Amniotic stem cell (primary cell): Measurements from ENCODE around the gene HDLBP.

Experiments used
- DNase-seq: peaks from one replicate; lab custom pipeline; 2025; lab: John Stamatoyannopoulos, UW

Gene HDLBP

GRCh38 chr2:241190291-241190981 is 125.0 kb downstream of the HDLBP start:
- no peak for DNase-seq

- DNase-seq: no peak
Observed at GRCh38 chr2:241189856-241190201, 125.6 kb downstream of the HDLBP start.

DNA sequence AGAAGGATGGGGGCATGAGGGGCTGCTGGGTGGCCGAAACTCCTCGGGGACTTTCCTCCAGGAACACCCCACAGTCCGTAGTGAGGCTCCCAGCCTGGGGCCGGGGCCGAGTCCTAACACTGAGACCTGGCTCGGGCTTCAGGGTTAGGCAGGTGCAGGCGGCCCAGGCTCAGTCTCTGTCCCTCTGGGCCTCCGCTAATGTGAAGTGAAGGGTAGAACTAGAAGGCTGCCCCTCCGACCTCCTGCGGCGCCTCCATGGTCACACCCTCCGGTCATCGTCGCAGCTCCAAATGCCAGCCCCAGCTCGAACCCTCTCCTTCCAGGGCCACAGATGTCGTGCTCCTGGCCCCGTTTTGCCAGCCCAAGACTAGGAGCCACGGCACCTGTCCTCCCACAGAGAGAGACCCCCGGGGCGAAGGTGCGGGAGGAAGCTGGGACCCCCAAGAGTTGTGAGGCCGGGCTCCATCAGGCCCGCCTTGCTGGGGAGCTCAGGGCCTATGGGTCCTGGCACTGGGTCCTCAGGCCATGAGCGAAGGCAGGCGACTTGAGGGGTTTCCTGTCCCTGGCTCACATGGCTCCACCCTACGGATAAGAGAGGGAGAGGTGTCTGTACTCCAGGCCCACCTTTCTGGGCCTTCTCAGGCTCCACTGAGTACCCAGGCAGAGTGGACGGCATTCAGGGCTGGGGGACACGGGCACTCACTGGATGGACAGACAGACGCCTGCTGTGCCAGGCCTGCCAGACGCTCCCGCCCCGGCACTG is 126.2 kb downstream of the HDLBP start:
- DNase-seq: no peak

- no peak for DNase-seq
Observed at GRCh38 chr2:241188361-241189092, 126.9 kb downstream of the HDLBP start, which contains the start of gene ANO7. Gene ANO7, plus strand, starts transcription at chr2:241188677. Its CDS starts 1,387 bp downstream, at chr2:241190064.

- DNase-seq: no peak
Observed at GRCh38 chr2:241187918-241188234, 127.6 kb downstream of the HDLBP start.

GRCh38 chr2:241187101-241187917 is 128.2 kb downstream of the HDLBP start:
- no peak for DNase-seq

- no peak for DNase-seq
Observed at GRCh38 chr2:241185961-241186360, 129.5 kb downstream of the HDLBP start.

DNA sequence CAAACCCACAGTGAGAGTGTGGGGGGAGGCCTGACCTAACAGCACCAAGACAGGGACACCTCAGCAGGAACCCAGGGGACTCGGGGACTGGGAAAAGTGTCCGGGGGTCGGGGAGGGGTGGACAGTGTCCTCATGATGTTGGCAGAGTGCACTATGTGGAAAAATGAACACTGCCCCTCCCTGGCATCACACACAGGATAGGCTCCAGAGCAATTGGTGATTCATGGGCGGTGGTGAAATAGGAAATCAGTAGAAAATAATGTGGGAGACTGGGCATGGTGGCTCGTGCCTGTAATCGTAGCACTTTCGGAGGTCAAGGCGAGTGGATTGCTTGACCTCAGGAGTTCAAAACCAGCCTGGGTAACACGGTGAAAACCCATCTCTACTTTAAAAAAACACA is 130.6 kb downstream of the HDLBP start:
- no peak for DNase-seq

DNA sequence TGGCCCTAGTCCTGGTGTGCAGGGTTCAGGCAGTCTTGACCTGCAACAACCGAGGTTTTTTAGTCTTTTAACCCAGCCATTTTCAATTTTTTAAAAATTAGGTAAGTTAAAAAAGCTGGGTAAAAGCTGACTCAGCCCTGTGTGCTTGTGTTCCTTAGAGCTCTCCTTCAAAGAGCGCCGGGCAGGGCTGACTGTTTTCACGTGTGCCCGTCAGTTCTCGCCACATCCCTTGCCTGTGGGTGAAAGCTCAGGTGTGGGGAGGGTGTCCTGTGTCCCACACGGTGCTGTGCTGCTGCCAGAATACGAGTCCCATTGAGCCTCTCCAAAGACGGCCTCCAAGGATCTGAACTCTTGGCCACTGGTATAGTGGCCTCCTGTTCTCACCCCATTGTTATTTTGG is 132.3 kb downstream of the HDLBP start:
- DNase-seq: no peak

DNA sequence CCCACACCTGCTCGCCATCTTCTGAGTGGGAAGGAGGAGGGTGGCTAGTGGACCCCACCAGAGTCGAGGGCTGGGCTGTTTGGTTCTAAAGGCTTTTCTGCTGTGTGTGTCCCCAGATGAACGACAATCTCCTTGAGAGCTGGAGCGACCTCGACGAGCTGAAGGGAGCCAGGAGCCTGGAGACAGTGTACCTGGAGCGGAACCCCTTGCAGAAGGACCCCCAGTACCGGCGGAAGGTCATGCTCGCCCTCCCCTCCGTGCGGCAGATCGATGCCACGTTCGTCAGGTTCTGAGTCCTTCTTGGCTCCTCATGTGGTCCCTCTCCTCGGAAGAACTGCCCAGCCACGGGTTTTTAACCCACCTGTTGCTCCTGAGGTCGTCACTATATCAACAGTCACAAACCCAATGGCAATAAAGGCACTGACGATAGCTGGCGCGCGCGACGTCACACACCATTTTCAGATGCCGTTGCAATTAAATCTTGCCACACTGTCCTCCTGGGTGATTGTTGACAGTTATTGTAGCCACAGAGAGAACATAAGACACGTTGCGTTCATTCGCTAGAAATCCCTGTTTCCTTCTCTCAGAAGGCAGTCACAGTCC is 132.8 kb downstream of the HDLBP start:
- no peak for DNase-seq

GRCh38 chr2:241182126-241182525 is 133.3 kb downstream of the HDLBP start:
- DNase-seq: no peak

DNA sequence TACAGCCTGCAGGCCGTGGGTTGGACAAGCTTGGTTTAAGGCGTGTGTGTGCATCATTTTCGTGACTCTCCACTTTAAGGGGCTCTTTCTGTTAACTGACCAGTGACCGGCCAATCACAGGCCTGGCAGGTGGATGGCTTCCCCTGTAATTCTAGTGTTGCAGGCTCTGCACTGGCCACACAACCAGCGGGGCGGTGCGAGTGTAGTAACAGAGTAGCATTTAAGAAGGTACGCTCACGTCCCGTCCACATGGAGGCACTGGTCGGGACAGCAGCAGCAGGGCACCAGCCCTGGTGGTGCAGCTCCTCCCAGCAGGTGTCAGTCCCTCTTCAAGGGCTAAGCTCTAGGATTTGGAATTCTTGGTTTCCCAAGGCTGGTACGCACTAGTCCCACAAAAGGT is 135.0 kb downstream of the HDLBP start:
- DNase-seq: no peak

- no peak for DNase-seq
Observed at GRCh38 chr2:241179899-241180298, 135.6 kb downstream of the HDLBP start.

DNA sequence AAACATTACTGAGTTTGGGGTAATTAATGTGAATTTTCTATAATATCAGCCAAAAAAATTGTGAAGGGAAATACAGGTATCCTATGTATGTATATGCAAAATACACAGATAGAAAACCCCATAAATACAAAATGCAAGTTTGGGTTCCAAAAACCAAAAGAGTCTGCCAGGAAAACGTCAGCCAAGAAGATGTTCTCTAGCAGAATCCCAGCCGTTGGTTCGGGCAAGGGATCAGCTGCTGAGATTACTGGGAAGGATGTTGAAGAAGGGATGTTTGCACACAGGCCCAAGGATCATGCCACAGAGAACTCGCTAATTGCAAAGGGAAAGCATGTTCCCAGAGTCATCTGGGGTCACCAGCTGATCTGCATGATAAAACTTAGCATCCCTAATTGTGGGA is 136.5 kb downstream of the HDLBP start:
- no peak for DNase-seq

- no peak for DNase-seq
Observed at GRCh38 chr2:241177526-241178334, 137.7 kb downstream of the HDLBP start.
